ENCODE measurements around the gene CTDSP1.

DNA sequence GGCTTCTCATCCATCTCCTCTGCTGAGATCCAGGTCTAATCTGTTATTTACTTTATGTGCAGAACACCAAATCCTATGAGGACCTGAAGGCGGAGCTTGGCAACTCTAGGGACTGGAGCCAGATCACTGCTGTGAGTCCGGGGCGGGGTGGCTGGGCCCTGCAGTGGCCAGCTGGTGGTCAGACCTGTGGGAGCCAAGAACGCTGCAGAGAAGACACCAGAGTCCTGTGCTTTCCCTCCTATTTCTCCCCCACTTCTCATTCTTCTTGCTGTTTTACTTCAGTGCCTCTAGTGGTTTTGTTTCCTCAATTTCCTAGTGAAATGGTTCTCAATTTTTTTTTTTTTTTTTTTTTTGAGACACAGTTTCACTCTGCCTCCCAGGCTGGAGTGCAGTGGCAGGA is 38.9 kb downstream of the CTDSP1 start:
- TF ChIP-seq, protein P1, sequence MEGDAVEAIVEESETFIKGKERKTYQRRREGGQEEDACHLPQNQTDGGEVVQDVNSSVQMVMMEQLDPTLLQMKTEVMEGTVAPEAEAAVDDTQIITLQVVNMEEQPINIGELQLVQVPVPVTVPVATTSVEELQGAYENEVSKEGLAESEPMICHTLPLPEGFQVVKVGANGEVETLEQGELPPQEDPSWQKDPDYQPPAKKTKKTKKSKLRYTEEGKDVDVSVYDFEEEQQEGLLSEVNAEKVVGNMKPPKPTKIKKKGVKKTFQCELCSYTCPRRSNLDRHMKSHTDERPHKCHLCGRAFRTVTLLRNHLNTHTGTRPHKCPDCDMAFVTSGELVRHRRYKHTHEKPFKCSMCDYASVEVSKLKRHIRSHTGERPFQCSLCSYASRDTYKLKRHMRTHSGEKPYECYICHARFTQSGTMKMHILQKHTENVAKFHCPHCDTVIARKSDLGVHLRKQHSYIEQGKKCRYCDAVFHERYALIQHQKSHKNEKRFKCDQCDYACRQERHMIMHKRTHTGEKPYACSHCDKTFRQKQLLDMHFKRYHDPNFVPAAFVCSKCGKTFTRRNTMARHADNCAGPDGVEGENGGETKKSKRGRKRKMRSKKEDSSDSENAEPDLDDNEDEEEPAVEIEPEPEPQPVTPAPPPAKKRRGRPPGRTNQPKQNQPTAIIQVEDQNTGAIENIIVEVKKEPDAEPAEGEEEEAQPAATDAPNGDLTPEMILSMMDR (IDR thresholded peaks at IDR 0.05 in 8 of 11, conservative IDR thresholded peaks at IDR 0.05 in 3 of 11): no peak
- TF ChIP-seq POLR2A (IDR thresholded peaks at IDR 0.05) (no peak), POLR2AphosphoS5 (IDR thresholded peaks at IDR 0.05) (no peak)

Data from spleen (tissue), 7 donors.